ENCODE measurements around the gene GOLGA6L10.

Gene GOLGA6L10

GRCh38 chr15:82294061-82294690 is 55.1 kb downstream of the GOLGA6L10 start:
- TF ChIP-seq, protein P1, sequence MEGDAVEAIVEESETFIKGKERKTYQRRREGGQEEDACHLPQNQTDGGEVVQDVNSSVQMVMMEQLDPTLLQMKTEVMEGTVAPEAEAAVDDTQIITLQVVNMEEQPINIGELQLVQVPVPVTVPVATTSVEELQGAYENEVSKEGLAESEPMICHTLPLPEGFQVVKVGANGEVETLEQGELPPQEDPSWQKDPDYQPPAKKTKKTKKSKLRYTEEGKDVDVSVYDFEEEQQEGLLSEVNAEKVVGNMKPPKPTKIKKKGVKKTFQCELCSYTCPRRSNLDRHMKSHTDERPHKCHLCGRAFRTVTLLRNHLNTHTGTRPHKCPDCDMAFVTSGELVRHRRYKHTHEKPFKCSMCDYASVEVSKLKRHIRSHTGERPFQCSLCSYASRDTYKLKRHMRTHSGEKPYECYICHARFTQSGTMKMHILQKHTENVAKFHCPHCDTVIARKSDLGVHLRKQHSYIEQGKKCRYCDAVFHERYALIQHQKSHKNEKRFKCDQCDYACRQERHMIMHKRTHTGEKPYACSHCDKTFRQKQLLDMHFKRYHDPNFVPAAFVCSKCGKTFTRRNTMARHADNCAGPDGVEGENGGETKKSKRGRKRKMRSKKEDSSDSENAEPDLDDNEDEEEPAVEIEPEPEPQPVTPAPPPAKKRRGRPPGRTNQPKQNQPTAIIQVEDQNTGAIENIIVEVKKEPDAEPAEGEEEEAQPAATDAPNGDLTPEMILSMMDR (IDR thresholded peaks at IDR 0.05) = no peak
- H3K4me1 Mint-ChIP-seq = no peaks in the 10 kb centered on the region
- no peak overlapping the region for H3K27ac Mint-ChIP-seq
- no peak overlapping the region for H3K4me3 Mint-ChIP-seq
- H3K27me3 Mint-ChIP-seq (ENCODE audit: low read depth, poor library complexity) = peaks cover 9% of the 10 kb centered on the region
- no peak for DNase-seq
- H3K36me3 Mint-ChIP-seq (ENCODE audit: low read depth) = no peaks in the 10 kb centered on the region
- peaks cover 10% of the 10 kb centered on the region for H3K9me3 Mint-ChIP-seq

GRCh38 chr15:82292271-82292670 is 57.0 kb downstream of the GOLGA6L10 start:
- peaks cover 25% of the 10 kb centered on the region for H3K9me3 Mint-ChIP-seq
- no peak overlapping the region for H3K4me3 Mint-ChIP-seq
- H3K27me3 Mint-ChIP-seq (ENCODE audit: low read depth, poor library complexity) = peaks cover 12% of the 10 kb centered on the region
- H3K4me1 Mint-ChIP-seq = no peaks in the 10 kb centered on the region
- H3K36me3 Mint-ChIP-seq (ENCODE audit: low read depth) = no peaks in the 10 kb centered on the region
- no peak for DNase-seq
- no peak overlapping the region for H3K27ac Mint-ChIP-seq
- TF ChIP-seq, protein P1 (IDR thresholded peaks at IDR 0.05) = no peak

Measured in nephron progenitor cell (in vitro differentiated cells).